WTC11 (cell line): Measurements from ENCODE around the gene PNLDC1. TPM values are rescaled to one million over a fixed set of nuclear protein-coding genes. Genes with fewer than 3 reads are reported as not detected.
"Not testable (repeated sequence)": the region's sequence is repeated elsewhere in the genome, so short reads cannot be mapped to it uniquely, and the experiment has no call there.

Experiments
- ATAC-seq: fragments of 200-7000 bp; cut with Tn5 transposase; 2 replicates; pipeline ENCODE4 v1.10.0; 2021; ENCODE audit warnings: mild to moderate bottlenecking, moderate library complexity
- CTCF ChIA-PET: fragments of 300-600 bp; sonication (Branson Sonifier 250); formaldehyde crosslinking; loops from one replicate; lab custom pipeline; 2021; ENCODE audit warnings: antibody characterized with exemption; lab: Charles Lee
- POLR2A ChIA-PET: fragments of 350-600 bp; sonication (Branson Sonifier 250); formaldehyde crosslinking; loops from one replicate; lab custom pipeline; 2021; ENCODE audit warnings: antibody characterized with exemption; lab: Charles Lee
- DNase-seq: peaks from one replicate; pipeline ENCODE4 v3.0.0; 2021; ENCODE audit warnings: low spot score
- H3K27ac Mint-ChIP-seq: 2 replicates; pipeline ENCODE4 v1.8.0; 2021; ENCODE audit warnings: mixed read lengths
- H3K27me3 Mint-ChIP-seq: 2 replicates; pipeline ENCODE4 v1.8.0; 2021; ENCODE audit warnings: low read depth, mild to moderate bottlenecking, moderate library complexity, mixed read lengths
- H3K36me3 Mint-ChIP-seq: 2 replicates; pipeline ENCODE4 v1.8.0; 2021; ENCODE audit warnings: mixed read lengths
- H3K4me1 Mint-ChIP-seq: 2 replicates; pipeline ENCODE4 v1.8.0; 2022; ENCODE audit warnings: mixed read lengths
- H3K4me3 Mint-ChIP-seq: 2 replicates; pipeline ENCODE4 v1.8.0; 2021; ENCODE audit warnings: mild to moderate bottlenecking, moderate library complexity, mixed read lengths
- H3K9me3 Mint-ChIP-seq: 2 replicates; pipeline ENCODE4 v1.8.0; 2021; ENCODE audit warnings: mixed read lengths
- ATF1 ChIP-seq: sonication (generic); formaldehyde crosslinking; IDR thresholded peaks from 2 replicates; pipeline ENCODE4 v1.8.1; 2023; ENCODE audit warnings: mild to moderate bottlenecking, moderate library complexity, missing genetic modification reagents
- ATF3 ChIP-seq: sonication (generic); formaldehyde crosslinking; conservative IDR thresholded peaks from 2 replicates; pipeline ENCODE4 v1.8.1; 2022; ENCODE audit warnings: mild to moderate bottlenecking, missing genetic modification reagents
- ATF6 ChIP-seq: sonication (generic); formaldehyde crosslinking; IDR thresholded peaks from 2 replicates; pipeline ENCODE4 v1.8.1; 2023; ENCODE audit warnings: mild to moderate bottlenecking, missing genetic modification reagents
- CREB1 ChIP-seq: sonication (generic); formaldehyde crosslinking; IDR thresholded peaks from 2 replicates; pipeline ENCODE4 v1.8.0; 2023; ENCODE audit warnings: mild to moderate bottlenecking, missing genetic modification reagents
- FOXP1 ChIP-seq: sonication (generic); formaldehyde crosslinking; IDR thresholded peaks from 2 replicates; pipeline ENCODE4 v1.8.0; 2022; ENCODE audit warnings: missing genetic modification reagents, mild to moderate bottlenecking, moderate library complexity, borderline replicate concordance
- GABPB1 ChIP-seq: sonication (generic); formaldehyde crosslinking; IDR thresholded peaks from 2 replicates; pipeline ENCODE4 v1.8.1; 2023; ENCODE audit warnings: mild to moderate bottlenecking, missing genetic modification reagents
- MLX ChIP-seq: sonication (generic); formaldehyde crosslinking; IDR thresholded peaks from 2 replicates; pipeline ENCODE4 v1.8.1; 2023; ENCODE audit warnings: mild to moderate bottlenecking, missing genetic modification reagents, moderate library complexity
- NR1H2 ChIP-seq: sonication (generic); formaldehyde crosslinking; IDR thresholded peaks from 2 replicates; pipeline ENCODE4 v1.9.0; 2021; ENCODE audit warnings: mild to moderate bottlenecking, moderate library complexity, missing genetic modification reagents
- OVOL2 ChIP-seq: fragments of 250-450 bp; sonication (Bioruptor Pico); IDR thresholded peaks from 2 replicates; pipeline ENCODE4 v1.9.0; 2021; ENCODE audit warnings: mild to moderate bottlenecking, borderline replicate concordance
- RELA ChIP-seq: sonication (generic); formaldehyde crosslinking; IDR thresholded peaks from 2 replicates; pipeline ENCODE4 v1.8.1; 2022; ENCODE audit warnings: missing genetic modification reagents, mild to moderate bottlenecking, borderline replicate concordance
- SMAD3 ChIP-seq: sonication (generic); formaldehyde crosslinking; IDR thresholded peaks from 2 replicates; pipeline ENCODE4 v1.8.0; 2022; ENCODE audit warnings: missing genetic modification reagents, mild to moderate bottlenecking, borderline replicate concordance
- SP1 ChIP-seq: sonication (generic); formaldehyde crosslinking; conservative IDR thresholded peaks from 2 replicates; pipeline ENCODE4 v1.8.1; 2022; ENCODE audit warnings: missing genetic modification reagents
- USF2 ChIP-seq: sonication (generic); formaldehyde crosslinking; IDR thresholded peaks from 2 replicates; pipeline ENCODE4 v1.8.1; 2023; ENCODE audit warnings: mild to moderate bottlenecking, missing genetic modification reagents, moderate library complexity
- ZNF232 ChIP-seq: sonication (generic); formaldehyde crosslinking; IDR thresholded peaks from 2 replicates; pipeline ENCODE4 v1.8.0; 2022; ENCODE audit warnings: mild to moderate bottlenecking, missing genetic modification reagents
- ZNF425 ChIP-seq: fragments of 250-450 bp; sonication (Bioruptor Pico); conservative IDR thresholded peaks from 2 replicates; pipeline ENCODE4 v1.9.0; 2021; ENCODE audit warnings: mild to moderate bottlenecking
- total RNA-seq: library from RNA; stranded (reverse); gene quantifications from 3 replicates; pipeline ENCODE4 v1.2.3, GENCODE V29; 2021

Gene PNLDC1
- total RNA-seq, 1 experiment from 2014 or later: 0.39 TPM

- ChIA-PET CTCF (no interaction called here), POLR2A (no interaction called here)
- Mint-ChIP-seq H3K27me3 (peaks cover 6% of the 10 kb centered on the region), H3K4me3 (no peak overlapping the region), H3K9me3 (peaks cover 35% of the 10 kb centered on the region), H3K36me3 (peaks cover 24% of the 10 kb centered on the region), H3K4me1 (peaks cover 10% of the 10 kb centered on the region), H3K27ac (no peak overlapping the region)
- no peak for DNase-seq
- TF ChIP-seq NR1H2 (CRISPR knock-in tag): no peak
- TF ChIP-seq ZNF232 (CRISPR knock-in tag): no peak
- TF ChIP-seq CREB1: no peak
- TF ChIP-seq RELA (CRISPR knock-in tag): no peak
- TF ChIP-seq ATF1 (CRISPR knock-in tag): no peak
- no peak for TF ChIP-seq ATF3 (CRISPR knock-in tag)
- no peak for TF ChIP-seq USF2 (CRISPR knock-in tag)
- no peak for TF ChIP-seq ATF6
- no peak for TF ChIP-seq ZNF425
- no peak for TF ChIP-seq SMAD3 (CRISPR knock-in tag)
- TF ChIP-seq GABPB1: no peak
- TF ChIP-seq FOXP1 (CRISPR knock-in tag): no peak
- TF ChIP-seq MLX: no peak
- no peak for TF ChIP-seq OVOL2
- TF ChIP-seq SP1: no peak
- no peak for ATAC-seq
Observed at GRCh38 chr6:159844737-159845645, 44.9 kb downstream of the PNLDC1 start.

- H3K27ac Mint-ChIP-seq, ATAC-seq, H3K4me3 Mint-ChIP-seq, DNase-seq, CTCF ChIA-PET, POLR2A ChIA-PET, H3K27me3 Mint-ChIP-seq, H3K4me1 Mint-ChIP-seq: not testable (repeated sequence)
- Mint-ChIP-seq H3K9me3 (peaks cover 39% of the 10 kb centered on the region), H3K36me3 (peaks cover 28% of the 10 kb centered on the region)
Observed at GRCh38 chr6:159848552-159848951, 48.5 kb downstream of the PNLDC1 start.

GRCh38 chr6:159849851-159850250 is 49.8 kb downstream of the PNLDC1 start:
- Mint-ChIP-seq H3K9me3 (peaks cover 35% of the 10 kb centered on the region), H3K36me3 (peaks cover 28% of the 10 kb centered on the region)
- H3K4me1 Mint-ChIP-seq, DNase-seq, CTCF ChIA-PET, H3K4me3 Mint-ChIP-seq, H3K27me3 Mint-ChIP-seq, ATAC-seq, H3K27ac Mint-ChIP-seq, POLR2A ChIA-PET: not testable (repeated sequence)
